NCI-H146 (cell line): Measurements from ENCODE around the gene IGLON5.

Source experiments
- DNase-seq: peaks from one replicate; lab custom pipeline; 2025; lab: John Stamatoyannopoulos, UW

IGLON5 gene

GRCh38 chr19:51317968-51318367 lies 6.5 kb downstream of the IGLON5 start:
- DNase-seq = no peak

- DNase-seq = no peak
Observed at GRCh38 chr19:51318687-51319648, 7.5 kb downstream of the IGLON5 start.

- no peak for DNase-seq
Observed at GRCh38 chr19:51319649-51320279, 8.3 kb downstream of the IGLON5 start.

GRCh38 chr19:51320280-51320657 lies 8.8 kb downstream of the IGLON5 start:
- no peak for DNase-seq

GRCh38 chr19:51321799-51322198 lies 10.4 kb downstream of the IGLON5 start:
- DNase-seq = no peak

- DNase-seq = no peak
Observed at GRCh38 chr19:51323481-51324166, 12.2 kb downstream of the IGLON5 start.

GRCh38 chr19:51324167-51324481 lies 12.7 kb downstream of the IGLON5 start:
- DNase-seq = no peak

- no peak for DNase-seq
Observed at GRCh38 chr19:51325161-51325976, 13.9 kb downstream of the IGLON5 start.

- DNase-seq = no peak
Observed at GRCh38 chr19:51326216-51327065, 15.0 kb downstream of the IGLON5 start.

GRCh38 chr19:51327066-51328001 lies 15.9 kb downstream of the IGLON5 start:
- DNase-seq = no peak

- no peak for DNase-seq
Observed at GRCh38 chr19:51329411-51329810, 18.0 kb downstream of the IGLON5 start.

- no peak for DNase-seq
Observed at GRCh38 chr19:51330366-51330765, 18.9 kb downstream of the IGLON5 start.

GRCh38 chr19:51331193-51331592 lies 19.7 kb downstream of the IGLON5 start:
- no peak for DNase-seq

GRCh38 chr19:51331716-51332115 lies 20.3 kb downstream of the IGLON5 start:
- no peak for DNase-seq

- DNase-seq = no peak
Observed at GRCh38 chr19:51333836-51334460, 22.5 kb downstream of the IGLON5 start.

- DNase-seq = no peak
Observed at GRCh38 chr19:51337141-51337860, 25.9 kb downstream of the IGLON5 start.

- DNase-seq = no peak
Observed at GRCh38 chr19:51337861-51338562, 26.6 kb downstream of the IGLON5 start.
